ENCODE data around the gene RNASE8. TPM values are rescaled to one million over a fixed set of nuclear protein-coding genes. Genes with fewer than 3 reads are reported as not detected.
A peak's percentile ranks its signal among the peaks of the same experiment; 100 is the strongest.

Gene RNASE8
- total RNA-seq, 1 donor from 2014 or later, result not detected

GRCh38 chr14:21084396-21084795, 26.8 kb downstream of the RNASE8 start:
- no peak for ATAC-seq
- intact Hi-C loops (cut with micrococcal nuclease), result no loop called here
- DNase-seq, result no peak

- ATAC-seq (peak; percentile 75), DNase-seq (peak; percentile 70)
- intact Hi-C loops (cut with micrococcal nuclease), result no loop called here
Measured at GRCh38 chr14:21084998-21085853, 27.6 kb downstream of the RNASE8 start.

- intact Hi-C loops (cut with micrococcal nuclease), result no loop called here
- ATAC-seq (no peak), DNase-seq (no peak)
Measured at GRCh38 chr14:21086908-21087293, 29.3 kb downstream of the RNASE8 start.

- intact Hi-C loops (cut with micrococcal nuclease), result no loop called here
- DNase-seq (peak; percentile 42), ATAC-seq (peak; percentile 20)
Measured at GRCh38 chr14:21087294-21088091, 29.9 kb downstream of the RNASE8 start.

- ATAC-seq, result no peak
- intact Hi-C loops (cut with micrococcal nuclease), result no loop called here
- no peak for DNase-seq
Measured at GRCh38 chr14:21088687-21089086, 31.1 kb downstream of the RNASE8 start.

GRCh38 chr14:21089271-21089670, 31.6 kb downstream of the RNASE8 start:
- ATAC-seq (no peak), DNase-seq (no peak)
- intact Hi-C loops (cut with micrococcal nuclease), result no loop called here

GRCh38 chr14:21089877-21090193, 32.2 kb downstream of the RNASE8 start:
- DNase-seq, result no peak
- intact Hi-C loops (cut with micrococcal nuclease), result no loop called here
- no peak for ATAC-seq

- DNase-seq (peak; percentile 67), ATAC-seq (peak; percentile 2)
- intact Hi-C loops (cut with micrococcal nuclease), result no loop called here
Measured at GRCh38 chr14:21090194-21090939, 32.7 kb downstream of the RNASE8 start.

- DNase-seq (no peak), ATAC-seq (no peak)
- intact Hi-C loops (cut with micrococcal nuclease), result no loop called here
Measured at GRCh38 chr14:21090940-21091663, 33.5 kb downstream of the RNASE8 start.

GRCh38 chr14:21091821-21092272, 34.2 kb downstream of the RNASE8 start:
- ATAC-seq (peak; percentile 3), DNase-seq (no peak)
- intact Hi-C loops (cut with micrococcal nuclease), result no loop called here

- ATAC-seq, result peak; percentile 84
- intact Hi-C loops (cut with micrococcal nuclease), result no loop called here
- peak; percentile 93 for DNase-seq
Measured at GRCh38 chr14:21092273-21093011, 34.8 kb downstream of the RNASE8 start.

GRCh38 chr14:21093018-21093417, 35.4 kb downstream of the RNASE8 start:
- DNase-seq, result peak; percentile 37
- intact Hi-C loops (cut with micrococcal nuclease), result no loop called here
- ATAC-seq, result no peak

GRCh38 chr14:21093769-21094681, 36.4 kb downstream of the RNASE8 start:
- DNase-seq (no peak), ATAC-seq (no peak)
- intact Hi-C loops (cut with micrococcal nuclease), result no loop called here

- DNase-seq, result no peak
- ATAC-seq, result no peak
- intact Hi-C loops (cut with micrococcal nuclease), result no loop called here
Measured at GRCh38 chr14:21095430-21096205, 38.0 kb downstream of the RNASE8 start.

- ATAC-seq (no peak), DNase-seq (no peak)
- intact Hi-C loops (cut with micrococcal nuclease), result no loop called here
Measured at GRCh38 chr14:21096438-21096837, 38.8 kb downstream of the RNASE8 start.

- ATAC-seq (no peak), DNase-seq (no peak)
- intact Hi-C loops (cut with micrococcal nuclease), result no loop called here
Measured at GRCh38 chr14:21096978-21097635, 39.5 kb downstream of the RNASE8 start.

All from left ventricle myocardium superior (tissue), 1 donor.